Lower leg skin (tissue), 3 donors: ENCODE measurements around the gene DUOXA2.

ENCODE experiments used
- CTCF ChIP-seq, 3 donors: fragments of 450-650 bp; IDR thresholded peaks; one replicate each; pipeline ENCODE4 v1.5.1; 2016; ENCODE audit warnings: antibody characterized with exemption in 3 of 3, mild to moderate bottlenecking in 3 of 3, moderate library complexity in 2 of 3
- POLR2A ChIP-seq, 2 donors: fragments of 450-650 bp; IDR thresholded peaks; one replicate each; pipeline ENCODE4 v1.6.1; 2016 to 2017; ENCODE audit warnings: antibody characterized with exemption in 2 of 2, mild to moderate bottlenecking in 1 of 2, moderate library complexity in 1 of 2

- TF ChIP-seq CTCF (IDR thresholded peaks at IDR 0.05) = no peak
- TF ChIP-seq POLR2A (IDR thresholded peaks at IDR 0.05) = no peak
These were observed 49.4 kb downstream of the DUOXA2 start for GRCh38 chr15:45163508-45163856.
